HCT116 (cell line): ENCODE data around the gene RFC1. TPM values are rescaled to one million over a fixed set of nuclear protein-coding genes. Genes with fewer than 3 reads are reported as not detected.

Experiments used
- ATAC-seq: fragments of 200-7000 bp; cut with Tn5 transposase; 2 replicates; pipeline ENCODE4 v1.9.1; 2020; ENCODE audit warnings: mild to moderate bottlenecking, moderate library complexity
- BruUV-seq: library from RNA; stranded (reverse); fragments of 400-500 nt; replicated peaks from 2 replicates; lab custom pipeline; 2021; lab: Mats Ljungman, UMichigan
- CTCF ChIA-PET: fragments of 300-600 bp; sonication (Branson Sonifier 250); formaldehyde crosslinking; loops from one replicate; lab custom pipeline; 2021; ENCODE audit warnings: antibody characterized with exemption; lab: Charles Lee
- POLR2A ChIA-PET: fragments of 300-600, 350-600 bp; sonication (Branson Sonifier 250); formaldehyde crosslinking; loops from one replicate; lab custom pipeline; 2021; ENCODE audit warnings: antibody characterized with exemption; lab: Charles Lee
- RAD21 ChIA-PET, 2 experiments: fragments of 300-600 bp; sonication (Branson Sonifier 250); formaldehyde crosslinking; loops; one replicate each; lab custom pipeline; 2023; ENCODE audit warnings: low total read pairs in 2 of 2; ENCODE audit not compliant: uncharacterized antibody in 2 of 2, unreplicated experiment in 2 of 2, low non-redundant PET in 1 of 2; lab: Charles Lee
- DNase-seq: peaks from one replicate; pipeline ENCODE4 v3.0.0-alpha.2; 2010; ENCODE audit warnings: low read depth, low spot score
- H2AFZ ChIP-seq: fragments of 200-600 bp; shearing (Covaris generic), sonication (generic); 2 replicates; pipeline ENCODE4 v1.6.1; 2017; ENCODE audit warnings: low read depth, mixed run types, mixed read lengths, antibody characterized with exemption, low read length; ENCODE audit not compliant: poor library complexity, severe bottlenecking
- H3K27ac ChIP-seq: 2 replicates; pipeline ENCODE4 v1.5.1; 2012; ENCODE audit warnings: low read depth, low read length
- H3K27me3 ChIP-seq: fragments of 200-600 bp; sonication (generic); 2 replicates; pipeline ENCODE4 v1.6.1; 2016; ENCODE audit warnings: mixed run types, low read length, mixed read lengths; ENCODE audit not compliant: insufficient read depth
- H3K36me3 ChIP-seq, 2 experiments: fragments of 200-500 bp in 1 of 2; fragments of 200-600 bp in 1 of 2; sonication (Bioruptor generic) in 1 of 2; sonication (generic) in 1 of 2; 2 replicates each; pipeline versions ENCODE4 v1.5.1 to v1.6.1; 2014 to 2016; ENCODE audit warnings: low read length in 2 of 2, inconsistent platforms in 1 of 2, mixed read lengths in 1 of 2, mixed run types in 1 of 2; ENCODE audit not compliant: insufficient read depth in 2 of 2, control insufficient read depth in 1 of 2
- H3K4me1 ChIP-seq, 2 experiments: fragments of 200-600 bp in 1 of 2; sonication (generic) in 1 of 2; 2 replicates each; pipeline versions ENCODE4 v1.5.1 to v1.6.1; 2012 to 2017; ENCODE audit warnings: low read length in 2 of 2, inconsistent platforms in 1 of 2, mild to moderate bottlenecking in 1 of 2, mixed read lengths in 1 of 2, mixed run types in 1 of 2, moderate library complexity in 1 of 2; ENCODE audit not compliant: insufficient read depth in 2 of 2, control insufficient read depth in 1 of 2
- H3K4me2 ChIP-seq: fragments of 200-600 bp; sonication (generic); 2 replicates; pipeline ENCODE4 v1.6.1; 2017; ENCODE audit warnings: mixed run types, low read length, mixed read lengths
- H3K4me3 ChIP-seq, 2 experiments: fragments of 200-600 bp in 1 of 2; sonication (generic) in 1 of 2; replicated peaks in 1 of 2; 2 replicates each; pipeline ENCODE4 v1.5.1; 2011 to 2016; ENCODE audit warnings: low read length in 2 of 2, control low read depth in 1 of 2, low read depth in 1 of 2, mild to moderate bottlenecking in 1 of 2, mixed read lengths in 1 of 2, mixed run types in 1 of 2
- H3K79me2 ChIP-seq: fragments of 200-600 bp; sonication (generic); 2 replicates; pipeline ENCODE4 v1.6.1; 2017; ENCODE audit warnings: mild to moderate bottlenecking, mixed run types, low read length, moderate library complexity, mixed read lengths; ENCODE audit not compliant: insufficient read depth
- H3K9ac ChIP-seq: fragments of 200-600 bp; sonication (generic); 2 replicates; pipeline ENCODE4 v1.6.1; 2016; ENCODE audit warnings: low read length, mixed read lengths
- H3K9me2 ChIP-seq: fragments of 200-600 bp; sonication (generic), shearing (Covaris generic); 2 replicates; pipeline ENCODE4 v1.6.1; 2017; ENCODE audit warnings: mixed run types, mild to moderate bottlenecking, moderate library complexity; ENCODE audit not compliant: insufficient read depth
- H3K9me3 ChIP-seq, 2 experiments: fragments of 200-500 bp in 1 of 2; fragments of 200-600 bp in 1 of 2; sonication (Bioruptor generic) in 1 of 2; sonication (generic) in 1 of 2; 2 replicates each; pipeline ENCODE4 v1.6.1; 2014 to 2017; ENCODE audit warnings: low read length in 2 of 2, mixed read lengths in 2 of 2, inconsistent platforms in 1 of 2, low read depth in 1 of 2, mild to moderate bottlenecking in 1 of 2, mixed run types in 1 of 2, moderate library complexity in 1 of 2; ENCODE audit not compliant: control insufficient read depth in 1 of 2, insufficient read depth in 1 of 2
- H4K20me1 ChIP-seq: fragments of 200-600 bp; sonication (generic), shearing (Covaris generic); 2 replicates; pipeline ENCODE4 v1.6.1; 2017; ENCODE audit warnings: mixed run types, mild to moderate bottlenecking, moderate library complexity; ENCODE audit not compliant: insufficient read depth
- CEBPB ChIP-seq: IDR thresholded peaks from 2 replicates; pipeline ENCODE4 v1.6.1; 2012; ENCODE audit warnings: low read depth
- ELF1 ChIP-seq: IDR thresholded peaks from 2 replicates; pipeline ENCODE4 v1.6.1; 2012; ENCODE audit warnings: low read depth, borderline replicate concordance
- EZH2phosphoT487 ChIP-seq: fragments of 200-600 bp; IDR thresholded peaks from 2 replicates; pipeline ENCODE4 v1.6.1; 2018; ENCODE audit warnings: antibody characterized with exemption, borderline replicate concordance
- JUND ChIP-seq: IDR thresholded peaks from 2 replicates; pipeline ENCODE4 v1.6.1; 2012
- RAD21 ChIP-seq: IDR thresholded peaks from 2 replicates; pipeline ENCODE4 v1.6.1; 2012; ENCODE audit warnings: low read depth, mild to moderate bottlenecking
- SIN3A ChIP-seq: IDR thresholded peaks from 2 replicates; pipeline ENCODE4 v1.6.1; 2012; ENCODE audit warnings: low read depth
- SP1 ChIP-seq: IDR thresholded peaks from 2 replicates; pipeline ENCODE4 v1.6.1; 2012; ENCODE audit warnings: low read depth
- SRF ChIP-seq: IDR thresholded peaks from 2 replicates; pipeline ENCODE4 v1.6.1; 2012; ENCODE audit warnings: low read depth
- ZFX ChIP-seq: fragments of 450-650 bp; IDR thresholded peaks from 2 replicates; pipeline ENCODE4 v1.6.1; 2017
- ZNF274 ChIP-seq: fragments of 200-500 bp; sonication (Bioruptor generic); IDR thresholded peaks from 2 replicates; pipeline ENCODE4 v1.6.1; 2014; ENCODE audit warnings: mild to moderate bottlenecking, low read depth, low read length, inconsistent platforms
- intact Hi-C: fragments of 100-400 bp; cut with micrococcal nuclease; formaldehyde crosslinking; loops from 2 replicates; pipeline ENCODE4 v1.10.0; 2022
- total RNA-seq: library from RNA; stranded (reverse); gene quantifications from one replicate; pipeline ENCODE4 v1.2.1, GENCODE V29; 2021; ENCODE audit not compliant: unreplicated experiment
- TF ChIP-seq, protein P1 (sequence below), 3 experiments: fragments of 200-600 bp in 1 of 3; sonication (generic) in 1 of 3; IDR thresholded peaks in 2 of 3; conservative IDR thresholded peaks in 1 of 3; 2 replicates each; pipeline ENCODE4 v1.5.1; 2012 to 2017; ENCODE audit warnings: low read depth in 2 of 3, low read length in 2 of 3, antibody characterized with exemption in 1 of 3, borderline replicate concordance in 1 of 3, control low read depth in 1 of 3, mild to moderate bottlenecking in 1 of 3, mixed read lengths in 1 of 3, mixed run types in 1 of 3, moderate library complexity in 1 of 3; ENCODE audit not compliant: insufficient read depth in 1 of 3
- TF ChIP-seq, protein P2 (sequence below): IDR thresholded peaks from 2 replicates; pipeline ENCODE4 v1.6.1; 2012
- TF ChIP-seq, protein P3 (sequence below): IDR thresholded peaks from 2 replicates; pipeline ENCODE4 v1.6.1; 2012; ENCODE audit warnings: low read depth

The RFC1 gene
- total RNA-seq, 1 experiment from 2014 or later = 52.3 TPM

DNA sequence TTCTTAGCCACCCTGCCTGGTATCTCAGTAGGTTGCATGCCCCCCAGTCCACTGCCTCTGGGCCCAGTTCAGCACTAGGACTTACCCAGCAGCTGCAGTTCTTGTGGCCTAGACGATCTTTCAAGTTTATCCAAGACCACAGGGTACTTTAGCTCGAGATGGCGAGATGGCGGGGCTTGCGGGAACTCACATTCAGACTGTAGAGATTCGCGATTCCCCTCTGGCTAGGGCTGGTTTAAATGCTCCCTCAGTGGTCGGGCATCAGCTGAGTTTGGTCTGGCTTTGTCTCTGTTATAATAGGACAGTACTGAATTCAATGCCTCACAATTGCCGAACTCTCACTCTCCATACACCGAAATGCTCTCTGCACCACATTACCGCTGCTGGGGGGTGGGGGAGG, 18.4 kb upstream of the RFC1 start:
- Histone ChIP-seq H2AFZ (no peak overlapping the region), H3K9me3 (no peaks in the 10 kb centered on the region), H3K9me2 (no peaks in the 10 kb centered on the region), H3K4me1 (no peaks in the 10 kb centered on the region), H3K9ac (no peak overlapping the region), H4K20me1 (no peaks in the 10 kb centered on the region), H3K27ac (no peak overlapping the region), H3K4me3 (no peak overlapping the region), H3K27me3 (no peaks in the 10 kb centered on the region), H3K4me2 (no peak overlapping the region), H3K36me3 (no peaks in the 10 kb centered on the region), H3K79me2 (no peaks in the 10 kb centered on the region)
- CTCF ChIA-PET = no interaction called here
- ATAC-seq = no peak
- DNase-seq = no peak
- RAD21 ChIA-PET = no interaction called here
- TF ChIP-seq ZNF274 = no peak
- TF ChIP-seq, protein P1, sequence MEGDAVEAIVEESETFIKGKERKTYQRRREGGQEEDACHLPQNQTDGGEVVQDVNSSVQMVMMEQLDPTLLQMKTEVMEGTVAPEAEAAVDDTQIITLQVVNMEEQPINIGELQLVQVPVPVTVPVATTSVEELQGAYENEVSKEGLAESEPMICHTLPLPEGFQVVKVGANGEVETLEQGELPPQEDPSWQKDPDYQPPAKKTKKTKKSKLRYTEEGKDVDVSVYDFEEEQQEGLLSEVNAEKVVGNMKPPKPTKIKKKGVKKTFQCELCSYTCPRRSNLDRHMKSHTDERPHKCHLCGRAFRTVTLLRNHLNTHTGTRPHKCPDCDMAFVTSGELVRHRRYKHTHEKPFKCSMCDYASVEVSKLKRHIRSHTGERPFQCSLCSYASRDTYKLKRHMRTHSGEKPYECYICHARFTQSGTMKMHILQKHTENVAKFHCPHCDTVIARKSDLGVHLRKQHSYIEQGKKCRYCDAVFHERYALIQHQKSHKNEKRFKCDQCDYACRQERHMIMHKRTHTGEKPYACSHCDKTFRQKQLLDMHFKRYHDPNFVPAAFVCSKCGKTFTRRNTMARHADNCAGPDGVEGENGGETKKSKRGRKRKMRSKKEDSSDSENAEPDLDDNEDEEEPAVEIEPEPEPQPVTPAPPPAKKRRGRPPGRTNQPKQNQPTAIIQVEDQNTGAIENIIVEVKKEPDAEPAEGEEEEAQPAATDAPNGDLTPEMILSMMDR (IDR thresholded peaks at IDR 0.05 in 2 of 3, conservative IDR thresholded peaks at IDR 0.05 in 1 of 3; ENCODE audit: borderline replicate concordance in 1 of 3, insufficient read depth in 1 of 3, low read depth in 2 of 3, low read length in 2 of 3) = no peak
- TF ChIP-seq SP1 = no peak
- no peak for TF ChIP-seq SIN3A
- TF ChIP-seq ZFX = no peak
- TF ChIP-seq JUND = no peak
- TF ChIP-seq, protein P2, sequence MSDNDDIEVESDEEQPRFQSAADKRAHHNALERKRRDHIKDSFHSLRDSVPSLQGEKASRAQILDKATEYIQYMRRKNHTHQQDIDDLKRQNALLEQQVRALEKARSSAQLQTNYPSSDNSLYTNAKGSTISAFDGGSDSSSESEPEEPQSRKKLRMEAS = no peak
- no peak for TF ChIP-seq ELF1
- no peak for TF ChIP-seq EZH2phosphoT487
- TF ChIP-seq CEBPB = no peak
- no TSS peak for BruUV-seq
- POLR2A ChIA-PET = no interaction called here
- intact Hi-C loops = no loop called here

DNA sequence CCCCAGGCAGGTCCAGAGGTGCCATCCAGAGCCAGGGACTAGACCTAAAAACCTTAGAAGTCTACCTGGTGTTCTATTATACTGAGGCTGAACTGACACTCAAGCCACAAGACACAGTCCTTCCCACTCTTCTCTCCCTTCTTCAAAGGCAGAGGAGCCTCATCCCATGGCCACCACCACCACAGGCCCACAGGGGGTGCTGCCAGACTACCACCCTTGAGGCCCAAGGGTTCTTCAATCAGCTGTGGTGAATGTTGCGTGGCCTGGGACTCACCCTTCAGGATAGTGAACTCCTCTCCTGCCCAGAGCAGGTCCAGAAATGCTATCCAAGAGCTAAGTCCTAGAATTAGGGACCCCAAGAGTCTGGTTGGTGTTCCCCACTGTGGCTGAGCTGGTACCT, 17.5 kb upstream of the RFC1 start:
- intact Hi-C loops = no loop called here
- ATAC-seq = peak; percentile 20; the same call in 1 of the 2 replicates
- Histone ChIP-seq H4K20me1 (no peaks in the 10 kb centered on the region), H3K36me3 (no peaks in the 10 kb centered on the region), H3K27me3 (no peaks in the 10 kb centered on the region), H2AFZ (no peak overlapping the region), H3K9me2 (no peaks in the 10 kb centered on the region), H3K4me3 (no peak overlapping the region), H3K27ac (no peak overlapping the region), H3K9me3 (no peaks in the 10 kb centered on the region), H3K9ac (no peak overlapping the region), H3K4me2 (no peak overlapping the region), H3K79me2 (no peaks in the 10 kb centered on the region), H3K4me1 (no peaks in the 10 kb centered on the region)
- POLR2A ChIA-PET = no interaction called here
- CTCF ChIA-PET = no interaction called here
- DNase-seq = no peak
- RAD21 ChIA-PET = no interaction called here
- no TSS peak for BruUV-seq
- TF ChIP-seq, protein P3, sequence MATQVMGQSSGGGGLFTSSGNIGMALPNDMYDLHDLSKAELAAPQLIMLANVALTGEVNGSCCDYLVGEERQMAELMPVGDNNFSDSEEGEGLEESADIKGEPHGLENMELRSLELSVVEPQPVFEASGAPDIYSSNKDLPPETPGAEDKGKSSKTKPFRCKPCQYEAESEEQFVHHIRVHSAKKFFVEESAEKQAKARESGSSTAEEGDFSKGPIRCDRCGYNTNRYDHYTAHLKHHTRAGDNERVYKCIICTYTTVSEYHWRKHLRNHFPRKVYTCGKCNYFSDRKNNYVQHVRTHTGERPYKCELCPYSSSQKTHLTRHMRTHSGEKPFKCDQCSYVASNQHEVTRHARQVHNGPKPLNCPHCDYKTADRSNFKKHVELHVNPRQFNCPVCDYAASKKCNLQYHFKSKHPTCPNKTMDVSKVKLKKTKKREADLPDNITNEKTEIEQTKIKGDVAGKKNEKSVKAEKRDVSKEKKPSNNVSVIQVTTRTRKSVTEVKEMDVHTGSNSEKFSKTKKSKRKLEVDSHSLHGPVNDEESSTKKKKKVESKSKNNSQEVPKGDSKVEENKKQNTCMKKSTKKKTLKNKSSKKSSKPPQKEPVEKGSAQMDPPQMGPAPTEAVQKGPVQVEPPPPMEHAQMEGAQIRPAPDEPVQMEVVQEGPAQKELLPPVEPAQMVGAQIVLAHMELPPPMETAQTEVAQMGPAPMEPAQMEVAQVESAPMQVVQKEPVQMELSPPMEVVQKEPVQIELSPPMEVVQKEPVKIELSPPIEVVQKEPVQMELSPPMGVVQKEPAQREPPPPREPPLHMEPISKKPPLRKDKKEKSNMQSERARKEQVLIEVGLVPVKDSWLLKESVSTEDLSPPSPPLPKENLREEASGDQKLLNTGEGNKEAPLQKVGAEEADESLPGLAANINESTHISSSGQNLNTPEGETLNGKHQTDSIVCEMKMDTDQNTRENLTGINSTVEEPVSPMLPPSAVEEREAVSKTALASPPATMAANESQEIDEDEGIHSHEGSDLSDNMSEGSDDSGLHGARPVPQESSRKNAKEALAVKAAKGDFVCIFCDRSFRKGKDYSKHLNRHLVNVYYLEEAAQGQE = no peak
- TF ChIP-seq RAD21 = no peak
- TF ChIP-seq, protein P1 (IDR thresholded peaks at IDR 0.05 in 2 of 3, conservative IDR thresholded peaks at IDR 0.05 in 1 of 3; ENCODE audit: borderline replicate concordance in 1 of 3, insufficient read depth in 1 of 3, low read depth in 2 of 3, low read length in 2 of 3) = 0 out of 6 replicates have a peak, but pooled peaks of 2 of the 3 experiments have one; percentile 11 to 12
- TF ChIP-seq CEBPB = no peak
- TF ChIP-seq ELF1 = no peak
- TF ChIP-seq SRF = no peak
